Middle frontal gyrus (tissue), 1 donor: ENCODE measurements around the gene RXRG.

ENCODE experiments used
- DNase-seq: peaks from one replicate; pipeline ENCODE4 v3.0.0-alpha.2; 2015; ENCODE audit warnings: low spot score; ENCODE audit errors: extremely low spot score

RXRG gene

DNA sequence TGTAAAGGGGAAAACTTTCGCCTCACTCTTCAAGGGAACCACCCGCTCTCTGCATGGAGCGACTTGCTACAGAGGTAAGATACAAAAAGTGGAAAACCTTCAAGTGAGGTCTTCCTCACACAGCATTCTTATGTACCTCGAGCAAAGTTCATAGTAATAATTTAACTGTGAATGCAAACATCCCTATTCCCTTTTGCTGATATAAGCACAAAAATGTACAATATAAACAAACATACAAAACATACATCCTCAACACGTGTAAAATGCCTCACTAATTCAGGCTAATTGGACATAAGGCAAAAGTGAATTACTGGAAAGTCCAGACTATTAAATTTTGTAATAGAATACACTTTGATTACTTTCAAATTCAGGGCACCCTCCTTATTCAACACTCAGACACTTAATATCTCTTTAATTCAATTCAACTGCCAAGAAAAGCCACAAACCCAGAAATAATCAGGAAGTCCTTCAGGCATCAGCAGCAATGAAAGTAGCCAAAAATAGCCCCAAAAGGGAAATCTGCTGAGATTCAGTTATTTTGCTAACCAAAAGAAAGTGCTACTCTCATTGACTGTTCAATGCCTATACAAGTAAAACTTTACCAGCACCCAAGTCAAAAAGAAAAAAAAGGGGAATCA, 73.2 kb downstream of the RXRG start:
- no peak for DNase-seq

DNA sequence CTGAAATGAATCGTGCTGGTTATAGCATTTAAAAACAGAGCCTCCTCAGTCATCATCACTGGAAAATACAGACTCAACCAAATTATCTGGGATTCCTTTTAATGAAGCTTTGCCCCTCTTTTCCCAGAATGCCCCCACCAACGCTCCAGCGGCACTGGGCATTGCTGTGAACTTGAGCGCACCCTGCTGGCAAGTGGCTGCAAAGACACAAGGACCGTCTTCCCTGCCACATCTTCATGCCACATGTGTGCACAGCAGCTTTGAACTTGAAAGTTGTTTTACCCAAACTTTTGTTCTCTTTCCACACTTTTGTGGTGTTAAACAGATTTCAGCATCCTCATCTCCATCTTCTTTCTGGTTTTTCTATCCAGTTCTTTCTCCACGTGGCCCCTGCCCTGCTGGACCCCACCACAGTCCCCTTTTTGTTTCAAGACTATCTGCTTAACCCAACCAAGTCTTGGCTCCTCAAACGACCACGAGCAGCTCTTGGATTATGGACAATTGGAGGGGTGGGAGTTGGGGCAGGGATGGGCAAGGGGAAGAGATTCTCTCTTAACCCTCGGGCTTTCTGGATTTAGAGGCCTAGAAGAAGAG, 75.6 kb downstream of the RXRG start:
- DNase-seq = no peak

DNA sequence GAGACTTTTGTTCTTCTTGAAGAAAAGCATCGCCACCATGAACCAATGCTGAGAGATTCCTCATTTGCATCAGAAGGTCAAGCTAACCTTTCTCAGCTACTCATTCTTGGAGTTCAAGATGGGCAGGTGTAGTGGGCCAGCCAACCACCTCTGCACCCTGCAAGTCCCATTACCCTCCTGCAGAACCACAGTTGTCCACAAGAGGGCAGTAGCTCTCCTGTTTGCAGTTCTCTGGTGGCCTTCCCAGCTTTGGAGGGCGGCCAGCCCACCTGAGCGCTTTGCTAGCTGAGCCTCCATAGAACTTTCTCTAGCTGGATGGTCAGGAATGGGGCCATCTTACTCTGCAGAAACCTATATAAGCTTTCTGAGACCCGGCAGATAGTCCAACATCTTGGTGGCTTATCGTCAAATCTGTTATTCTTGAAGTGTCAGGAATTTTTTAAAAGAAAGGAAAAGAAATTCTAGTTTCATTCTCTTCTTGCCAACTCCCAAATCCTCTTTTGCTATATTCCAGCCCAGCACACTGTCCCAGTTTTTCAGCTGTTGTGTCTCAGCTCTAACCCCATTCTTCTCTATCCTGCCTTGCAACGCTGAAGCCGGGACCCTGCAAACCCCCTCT, 77.4 kb downstream of the RXRG start:
- DNase-seq = peak; percentile 27

DNA sequence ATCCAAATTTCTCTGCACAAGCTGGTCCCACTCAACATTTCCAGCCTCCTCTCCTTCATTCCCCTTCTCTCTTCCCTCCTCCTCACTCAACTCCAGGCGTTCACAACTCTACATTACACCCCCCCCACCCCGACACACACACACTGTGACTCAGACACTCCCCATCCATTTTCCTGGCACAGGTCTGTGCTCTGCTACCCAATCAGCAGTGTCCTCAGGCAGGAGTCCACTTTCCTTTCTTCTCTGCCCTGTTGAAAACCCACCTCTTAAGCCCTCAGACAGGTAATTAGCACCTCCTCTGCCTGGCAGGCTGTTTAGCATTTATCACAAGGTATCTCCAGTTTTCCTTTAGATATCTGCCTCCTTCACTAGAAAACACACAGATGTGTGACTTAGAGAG, 79.6 kb downstream of the RXRG start:
- no peak for DNase-seq

DNA sequence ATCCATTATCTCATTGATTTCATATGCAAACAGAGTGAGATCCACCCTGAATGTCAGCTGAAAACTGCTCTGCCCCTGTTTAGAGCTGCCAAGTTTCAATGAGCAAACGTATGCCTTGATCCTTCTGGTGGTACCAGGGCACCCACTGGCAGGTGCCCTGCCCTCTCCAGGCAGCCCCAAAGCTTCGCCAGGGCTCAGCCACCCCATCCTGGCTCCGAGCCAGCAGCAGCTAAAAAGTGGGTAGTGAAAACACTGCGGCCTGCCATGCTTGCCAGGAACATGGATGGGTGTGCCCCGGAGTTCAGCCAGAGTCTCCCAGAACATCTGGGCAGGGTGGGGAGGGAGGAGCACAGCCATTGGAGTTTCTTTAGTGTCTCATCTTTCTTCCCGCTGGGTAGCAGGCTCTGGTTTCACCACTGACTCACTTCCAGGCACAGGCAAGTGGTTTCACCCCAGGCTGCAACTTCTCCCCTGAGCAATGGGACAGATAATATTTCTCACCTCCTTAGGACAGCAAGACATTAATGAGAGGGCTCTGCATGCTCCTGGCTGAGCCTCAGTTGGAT, 80.3 kb downstream of the RXRG start:
- no peak for DNase-seq

DNA sequence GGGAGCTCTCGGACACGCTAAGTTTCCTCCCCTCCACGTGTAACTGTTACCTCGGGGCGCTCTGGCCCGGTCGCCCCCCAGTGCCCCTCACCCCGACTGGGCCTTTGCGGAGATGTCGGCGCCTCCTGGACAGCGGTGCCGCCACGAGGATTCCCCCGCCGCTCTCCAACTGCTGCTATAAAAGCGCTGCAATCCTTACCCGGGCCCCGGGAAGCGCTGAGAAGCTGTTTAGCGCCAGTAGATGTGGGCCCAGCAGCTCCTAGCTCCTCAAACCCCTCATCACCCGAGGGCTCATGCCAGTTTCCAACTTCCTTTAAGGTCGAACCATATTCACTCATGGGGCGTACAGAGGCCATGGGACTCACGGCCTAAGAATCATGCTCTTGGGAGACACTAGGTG, 88.0 kb downstream of the RXRG start:
- DNase-seq = no peak

DNA sequence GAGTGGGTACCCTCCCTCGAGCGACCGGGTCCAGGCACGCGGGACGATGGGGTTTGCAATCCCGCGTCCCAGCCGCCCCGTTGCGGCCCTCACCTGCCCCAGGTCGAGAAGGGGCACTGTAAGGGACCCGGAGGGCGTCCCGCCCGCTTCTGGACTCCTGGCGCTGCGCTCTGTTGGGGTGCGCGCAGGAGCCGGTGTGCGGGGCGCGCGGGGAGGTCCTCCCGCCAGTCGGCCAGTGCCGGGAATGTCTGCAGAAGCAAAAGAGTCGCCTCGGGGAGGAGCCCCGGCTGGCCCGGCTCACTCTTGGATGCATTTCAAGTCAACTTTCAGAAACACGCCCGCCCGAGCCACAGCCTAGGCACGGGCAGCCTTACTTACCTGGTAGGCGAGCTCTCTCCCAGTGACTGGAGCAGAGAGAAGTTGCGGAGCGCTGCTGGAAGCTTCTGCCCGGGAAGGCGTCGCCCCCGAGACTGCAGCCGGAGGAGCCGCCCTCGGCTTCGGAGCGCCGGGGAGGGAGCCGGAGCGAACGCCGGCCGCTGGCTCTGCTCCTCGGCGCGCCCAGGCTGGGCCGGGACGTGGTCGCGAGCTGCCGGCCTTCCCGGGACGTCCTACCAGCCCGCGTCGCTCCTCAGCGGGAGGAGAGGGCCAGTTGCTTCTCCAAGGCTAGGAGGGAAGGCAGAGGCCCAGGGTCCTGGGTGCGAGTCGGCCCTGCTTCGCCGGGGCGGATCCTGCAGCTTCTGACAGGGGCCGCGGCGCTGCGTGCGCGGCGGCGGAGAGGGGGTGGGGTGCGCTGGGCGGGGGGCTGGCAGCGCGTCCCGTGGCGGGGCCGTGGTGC, 88.7 kb downstream of the RXRG start, which contains the start of gene LMX1A:
TSS of gene LMX1A (minus strand) at position 739 of the 835 bp plus-strand sequence. CDS start 1,156 bp downstream, outside the sequence.
- DNase-seq = no peak

DNA sequence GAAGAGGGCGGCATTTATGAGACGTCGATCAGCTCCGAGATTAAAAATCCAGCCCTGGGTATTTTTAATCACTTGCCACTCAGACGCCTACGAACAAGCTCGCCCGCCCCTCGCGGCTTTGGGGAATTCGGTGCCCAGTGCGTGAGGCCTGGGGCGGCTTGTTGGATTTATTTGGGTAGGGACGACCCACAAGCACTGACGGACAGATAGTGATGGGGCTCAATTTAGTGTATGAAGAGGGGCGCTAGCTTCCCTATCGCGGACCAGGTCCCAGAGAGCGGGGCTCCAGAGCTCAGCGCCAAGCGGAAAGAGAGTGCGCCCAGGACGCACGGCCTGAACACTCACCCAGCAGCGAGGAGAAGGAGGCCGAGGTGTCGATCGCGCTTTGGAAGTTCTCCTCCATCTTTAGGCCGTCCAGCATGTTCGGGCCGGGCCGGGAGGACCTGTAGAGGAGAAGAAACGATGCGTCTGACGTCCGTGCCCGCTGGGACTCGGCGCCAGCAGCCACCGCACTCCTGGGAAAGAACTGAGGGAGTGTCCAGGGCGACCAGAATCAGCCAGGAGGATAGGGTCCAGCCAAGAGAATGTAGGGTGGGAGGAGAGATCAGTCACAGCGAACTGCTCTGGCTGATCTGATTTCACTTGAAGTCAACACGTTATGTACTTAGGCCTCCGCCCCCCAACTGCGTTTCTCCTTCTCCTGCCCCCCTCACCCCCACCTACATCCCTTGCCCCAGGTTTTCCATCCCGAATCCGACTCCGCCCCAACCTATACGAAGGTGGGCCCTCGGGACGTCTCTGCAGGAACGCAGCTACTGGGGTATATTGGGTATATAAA, 89.6 kb downstream of the RXRG start:
- no peak for DNase-seq

DNA sequence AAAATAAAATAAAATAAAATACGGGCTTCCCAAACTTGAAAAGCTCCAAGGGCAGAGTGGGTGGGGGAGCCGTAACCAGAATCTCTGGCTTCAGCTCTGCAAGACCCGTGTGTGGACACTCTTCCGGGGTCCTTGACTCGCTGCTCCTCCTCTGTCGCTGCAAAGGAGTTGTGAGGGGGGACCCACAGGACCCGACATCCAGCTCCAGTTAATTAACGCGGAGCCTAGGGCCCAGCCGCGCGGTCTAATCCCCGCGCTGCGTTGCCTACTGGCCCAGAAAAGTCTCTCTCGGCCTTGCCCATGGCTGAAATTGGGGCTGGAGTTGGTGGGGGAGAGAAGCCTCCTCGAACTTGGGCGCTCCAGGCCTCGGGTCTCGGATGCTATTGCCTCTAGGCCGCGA, 90.2 kb downstream of the RXRG start:
- DNase-seq = no peak

DNA sequence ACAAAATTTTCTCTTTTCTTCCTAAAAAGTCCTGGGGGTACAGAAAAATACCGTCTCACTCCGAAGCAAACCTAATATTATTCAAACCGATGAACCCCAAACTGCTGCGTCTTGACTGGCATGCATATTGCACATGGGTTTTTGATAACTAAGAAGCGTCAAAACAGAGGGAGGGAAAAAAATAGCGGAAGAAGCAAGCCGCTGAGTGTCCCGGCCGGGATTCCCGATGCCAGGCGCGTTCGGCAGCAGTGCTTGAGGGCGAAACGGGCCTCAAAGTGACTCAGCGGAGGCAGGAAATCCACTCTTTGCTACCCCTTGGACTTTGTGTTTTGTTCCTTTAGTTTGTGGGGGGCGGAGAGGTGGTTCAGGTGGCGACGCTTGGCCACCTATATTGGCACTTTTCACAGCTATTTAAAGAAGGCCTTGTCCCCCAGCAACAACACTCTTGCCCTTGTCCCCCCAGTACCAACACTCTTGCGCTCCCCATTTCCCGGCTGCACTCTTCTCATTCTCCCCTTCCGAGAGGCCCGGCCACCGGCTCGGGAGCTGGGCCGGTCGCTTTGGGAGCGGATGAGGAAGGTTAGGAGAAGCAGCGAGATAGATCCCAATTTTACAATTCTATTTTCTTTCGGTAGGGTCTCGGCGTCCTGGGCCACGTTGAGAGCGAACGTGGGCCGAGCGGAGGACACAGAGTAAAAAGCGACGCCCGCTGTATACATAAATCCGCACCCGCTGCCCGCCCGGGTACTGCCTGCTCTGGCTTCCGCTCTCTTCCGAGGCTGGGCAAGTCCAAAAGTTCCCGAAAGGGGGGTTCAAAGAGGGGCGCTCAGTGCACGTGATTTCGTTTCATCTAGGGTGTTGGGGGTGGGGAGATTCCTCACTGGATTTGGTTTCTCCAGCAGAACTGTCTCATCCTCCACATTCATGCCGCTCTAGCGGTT, 90.9 kb downstream of the RXRG start:
- no peak for DNase-seq

DNA sequence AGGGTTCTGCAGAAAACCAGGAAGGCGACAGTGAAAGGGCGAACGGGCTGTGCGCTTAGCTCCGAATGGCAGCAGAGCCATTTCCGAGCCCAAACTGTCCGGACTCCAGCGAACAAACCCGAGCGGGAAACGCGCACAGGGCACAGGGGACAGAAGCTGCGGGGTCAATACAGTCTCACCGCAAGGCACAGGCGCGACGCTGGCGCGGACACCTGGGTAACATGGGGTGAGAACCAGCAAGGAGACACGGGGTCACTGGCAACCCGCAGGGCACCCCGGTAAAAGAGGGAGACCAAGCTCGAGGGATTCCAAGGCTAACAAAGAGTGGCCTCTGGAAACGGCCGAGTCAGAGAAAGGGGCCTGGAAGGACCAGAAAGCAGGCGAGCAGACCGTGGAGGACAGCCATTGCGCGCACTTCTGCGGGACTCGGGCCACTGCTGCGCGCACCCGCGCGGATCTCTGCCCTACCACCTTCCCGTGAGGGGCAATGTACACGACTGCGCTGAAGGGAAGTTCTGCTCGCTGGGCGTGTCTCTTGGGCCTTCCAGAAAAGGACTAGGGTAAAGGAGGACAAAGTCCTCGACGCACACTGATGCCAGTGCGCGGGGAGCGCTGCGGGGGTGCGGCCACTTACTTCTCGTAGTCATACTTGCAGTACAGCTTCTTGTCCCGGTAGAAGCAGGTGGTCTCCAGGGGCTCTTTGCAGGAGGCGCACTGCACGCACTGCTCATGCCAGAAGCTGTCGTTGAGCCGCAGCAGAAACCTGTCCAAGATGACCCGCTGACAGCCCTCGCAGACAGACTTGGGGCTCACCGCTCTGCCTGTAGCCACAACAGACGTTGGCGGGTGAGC, 92.3 kb downstream of the RXRG start:
- no peak for DNase-seq

DNA sequence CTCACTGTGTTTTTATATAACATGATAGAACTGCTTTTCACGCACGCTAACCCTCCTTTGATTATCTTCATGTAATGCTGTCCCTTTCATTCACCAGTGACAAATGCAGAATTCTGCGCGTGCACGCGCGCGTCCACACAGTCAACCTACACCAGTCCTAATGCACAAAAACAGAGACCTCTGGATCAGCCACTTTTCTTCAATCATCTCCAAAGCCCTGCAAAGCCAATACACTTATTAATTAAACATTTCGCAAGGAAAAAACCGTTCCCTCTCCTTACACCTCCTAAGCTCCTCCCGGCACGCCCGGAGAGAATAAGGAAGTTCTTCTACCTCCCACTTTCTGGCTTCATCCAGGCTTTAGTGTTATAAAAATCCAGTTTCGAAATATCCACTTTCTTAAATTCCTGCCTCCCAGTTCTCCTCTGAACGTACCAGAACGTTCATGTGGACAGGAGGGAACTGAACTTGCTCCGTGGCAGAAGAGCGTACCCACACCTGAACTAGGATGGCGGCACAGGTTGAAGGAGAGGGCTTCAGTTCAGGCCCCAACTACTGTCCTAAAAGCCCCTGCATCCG, 93.0 kb downstream of the RXRG start:
- DNase-seq = no peak
